GM10266 (cell line): ENCODE measurements around the gene MEIS2.

ENCODE experiments used
- DNase-seq: peaks from one replicate; pipeline ENCODE4 v3.0.0; 2012; ENCODE audit errors: extremely low spot score
- CTCF ChIP-seq: IDR thresholded peaks from 2 replicates; pipeline ENCODE4 v1.5.1; 2012; ENCODE audit warnings: mild to moderate bottlenecking, low read depth; ENCODE audit not compliant: control insufficient read depth, insufficient read depth; ENCODE audit errors: missing control alignments

MEIS2 gene

GRCh38 chr15:36942248-36942827 is 158.0 kb downstream of the MEIS2 start:
- no peak for TF ChIP-seq CTCF
- DNase-seq: no peak

GRCh38 chr15:36941798-36942197 is 158.6 kb downstream of the MEIS2 start:
- no peak for TF ChIP-seq CTCF
- no peak for DNase-seq

GRCh38 chr15:36940636-36941260 is 159.6 kb downstream of the MEIS2 start:
- DNase-seq: no peak
- no peak for TF ChIP-seq CTCF

- no peak for TF ChIP-seq CTCF
- no peak for DNase-seq
These were observed 160.1 kb downstream of the MEIS2 start for GRCh38 chr15:36940219-36940618.

GRCh38 chr15:36938764-36939163 is 161.6 kb downstream of the MEIS2 start:
- no peak for TF ChIP-seq CTCF
- DNase-seq: no peak

GRCh38 chr15:36938131-36938530 is 162.2 kb downstream of the MEIS2 start:
- no peak for DNase-seq
- no peak for TF ChIP-seq CTCF

- no peak for TF ChIP-seq CTCF
- no peak for DNase-seq
These were observed 163.7 kb downstream of the MEIS2 start for GRCh38 chr15:36936613-36937012.
